GM13976 (cell line): ENCODE data around the gene IDH2.

Experiments used
- DNase-seq: peaks from one replicate; pipeline ENCODE4 v3.0.0; 2012; ENCODE audit warnings: low spot score
- CTCF ChIP-seq: IDR thresholded peaks from 2 replicates; pipeline ENCODE4 v1.5.1; 2012; ENCODE audit warnings: borderline replicate concordance, mild to moderate bottlenecking; ENCODE audit not compliant: insufficient read depth; ENCODE audit errors: extremely low read depth, missing control alignments, control extremely low read depth
- in situ Hi-C: fragments of 300-500 bp; cut with MboI; formaldehyde crosslinking; loops from one replicate; pipeline ENCODE4 v1.12.0; 2022; ENCODE audit warnings: low sequenced_read_pairs, mixed read lengths, inconsistent platforms; ENCODE audit not compliant: unreplicated experiment

Gene IDH2

GRCh38 chr15:90049030-90049429, 53.2 kb downstream of the IDH2 start:
- in situ Hi-C loops = no loop called here
- TF ChIP-seq CTCF = no peak
- DNase-seq = no peak

GRCh38 chr15:90047956-90048575, 54.2 kb downstream of the IDH2 start:
- no peak for DNase-seq
- TF ChIP-seq CTCF = no peak
- in situ Hi-C loops = no loop called here

- in situ Hi-C loops = no loop called here
- no peak for TF ChIP-seq CTCF
- DNase-seq = peak; percentile 50
Measured at GRCh38 chr15:90046911-90047392, 55.3 kb downstream of the IDH2 start.

GRCh38 chr15:90046289-90046688, 56.0 kb downstream of the IDH2 start:
- TF ChIP-seq CTCF = no peak
- DNase-seq = no peak
- in situ Hi-C loops = no loop called here

- no peak for TF ChIP-seq CTCF
- no peak for DNase-seq
- in situ Hi-C loops = no loop called here
Measured at GRCh38 chr15:90044916-90045371, 57.3 kb downstream of the IDH2 start.

- no peak for DNase-seq
- no peak for TF ChIP-seq CTCF
- in situ Hi-C loops = no loop called here
Measured at GRCh38 chr15:90044191-90044590, 58.1 kb downstream of the IDH2 start.
